ENCODE results near the gene A4GALT. TPM values are rescaled to one million over a fixed set of nuclear protein-coding genes. Genes with fewer than 3 reads are reported as not detected.
"Not testable (repeated sequence)": the region's sequence is repeated elsewhere in the genome, so short reads cannot be mapped to it uniquely, and the experiment has no call there.

Gene A4GALT
- polyA plus RNA-seq, 2 donors, result 19.3 to 50.3 TPM

DNA sequence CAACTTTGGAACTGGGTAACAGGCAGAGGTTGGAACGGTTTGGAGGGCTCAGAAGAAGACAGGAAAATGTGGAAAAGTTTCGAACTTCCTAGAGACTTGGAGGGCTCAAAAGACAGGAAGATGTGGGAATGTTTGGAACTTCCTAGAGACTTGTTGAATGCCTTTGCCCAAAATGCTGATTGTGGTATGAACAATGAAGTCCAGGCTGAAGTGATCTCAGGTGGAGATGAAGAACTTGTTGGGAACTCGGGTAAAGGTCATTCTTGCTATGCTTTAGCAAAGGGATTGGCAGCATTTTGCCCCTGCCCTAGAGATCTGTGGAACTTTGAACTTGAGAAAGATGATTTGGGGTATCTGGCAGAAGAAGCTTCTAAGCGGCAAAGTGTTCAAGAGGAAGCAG, 42.7 kb downstream of the A4GALT start:
- H3K27me3 ChIP-seq (ENCODE audit: control insufficient read depth in 1 of 2, insufficient read depth in 2 of 2, low read length in 2 of 2); H3K36me3 ChIP-seq (ENCODE audit: control insufficient read depth in 2 of 2, insufficient read depth in 2 of 2, low read length in 1 of 2); H3K4me1 ChIP-seq (ENCODE audit: control insufficient read depth in 2 of 2, insufficient read depth in 2 of 2, low read length in 1 of 2); H3K9me3 ChIP-seq (ENCODE audit: control insufficient read depth in 2 of 2, insufficient read depth in 1 of 2, low read depth in 1 of 2, low read length in 1 of 2); H3K27ac ChIP-seq (ENCODE audit: low read depth in 2 of 2, low read length in 1 of 2); H3K4me3 ChIP-seq (ENCODE audit: low read depth in 1 of 2, low read length in 2 of 2): not testable (repeated sequence)
- 81 to 82% methylated on average over 4 of the region's 4 CpGs for WGBS, 2 donors

DNA sequence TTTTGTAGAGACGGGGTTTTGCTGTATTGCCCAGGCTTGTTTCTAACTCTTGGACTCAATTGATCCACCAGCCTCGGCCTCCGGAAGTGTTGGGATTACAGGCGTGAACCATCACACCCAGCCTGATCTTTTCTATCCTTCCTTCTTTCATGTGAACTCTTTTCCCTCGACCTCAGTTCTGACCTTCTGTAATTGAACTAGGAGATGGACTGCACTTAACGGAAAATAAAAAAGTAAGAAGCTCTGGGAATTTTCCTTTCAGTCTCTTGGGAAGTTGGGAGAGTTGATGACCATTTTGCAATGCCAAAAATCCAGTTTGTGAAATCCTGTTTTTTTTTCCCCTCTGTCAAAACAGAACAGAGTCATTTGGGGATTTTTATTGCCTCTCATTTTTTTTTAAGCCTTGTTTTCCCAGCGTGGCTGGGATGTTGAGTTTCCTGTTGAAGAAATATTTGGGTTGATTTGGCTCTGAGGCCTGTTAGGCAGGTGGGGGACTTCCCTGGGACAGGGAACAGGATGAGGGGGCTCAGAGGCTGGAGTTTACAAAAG, 44.5 kb downstream of the A4GALT start:
- no peak overlapping the region for H3K4me3 ChIP-seq (ENCODE audit: low read depth in 1 of 2, low read length in 2 of 2)
- no peaks in the 10 kb centered on the region for H3K27me3 ChIP-seq (ENCODE audit: control insufficient read depth in 1 of 2, insufficient read depth in 2 of 2, low read length in 2 of 2)
- 27 to 43% methylated on average over 7 of the region's 7 CpGs for WGBS, 2 donors
- peaks cover 0 to 3% of the 10 kb centered on the region in 2 donors for H3K9me3 ChIP-seq (ENCODE audit: control insufficient read depth in 2 of 2, insufficient read depth in 1 of 2, low read depth in 1 of 2, low read length in 1 of 2)
- peak overlapping the region; percentile 40 to 59 for H3K27ac ChIP-seq (ENCODE audit: low read depth in 2 of 2, low read length in 1 of 2)
- H3K4me1 ChIP-seq (ENCODE audit: control insufficient read depth in 2 of 2, insufficient read depth in 2 of 2, low read length in 1 of 2), result no peaks in the 10 kb centered on the region
- no peaks in the 10 kb centered on the region for H3K36me3 ChIP-seq (ENCODE audit: control insufficient read depth in 2 of 2, insufficient read depth in 2 of 2, low read length in 1 of 2)

DNA sequence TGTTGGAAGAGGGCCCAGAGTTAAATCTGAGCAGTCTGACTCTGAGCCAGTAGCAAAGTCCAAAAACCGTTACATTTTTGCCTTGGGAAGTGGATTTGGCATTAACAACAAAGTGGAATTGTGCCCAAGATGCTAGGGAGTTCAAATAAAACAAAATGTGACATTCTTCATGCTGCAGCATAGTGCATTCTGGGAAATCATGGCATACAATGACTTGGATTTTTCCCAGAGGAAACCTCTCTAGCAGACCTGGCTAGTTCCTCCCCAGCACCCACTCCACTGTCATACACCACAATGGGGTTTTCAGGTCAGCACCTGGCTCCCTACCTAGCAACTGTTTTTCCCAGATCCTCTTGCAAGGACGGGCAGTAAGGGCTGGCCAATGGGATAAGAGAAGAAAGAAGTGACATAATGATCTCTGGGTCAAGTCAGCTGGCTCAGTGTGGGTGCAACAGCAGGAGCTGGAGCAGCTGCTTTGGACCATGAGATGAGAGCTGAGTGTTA, 46.7 kb downstream of the A4GALT start:
- Histone ChIP-seq H3K4me3 (ENCODE audit: low read depth in 1 of 2, low read length in 2 of 2) (no peak overlapping the region), H3K4me1 (ENCODE audit: control insufficient read depth in 2 of 2, insufficient read depth in 2 of 2, low read length in 1 of 2) (no peaks in the 10 kb centered on the region), H3K27ac (ENCODE audit: low read depth in 2 of 2, low read length in 1 of 2) (peak overlapping the region in 1 of 2 donors; percentile 15), H3K9me3 (ENCODE audit: control insufficient read depth in 2 of 2, insufficient read depth in 1 of 2, low read depth in 1 of 2, low read length in 1 of 2) (peaks cover 0 to 3% of the 10 kb centered on the region in 2 donors), H3K36me3 (ENCODE audit: control insufficient read depth in 2 of 2, insufficient read depth in 2 of 2, low read length in 1 of 2) (no peaks in the 10 kb centered on the region), H3K27me3 (ENCODE audit: control insufficient read depth in 1 of 2, insufficient read depth in 2 of 2, low read length in 2 of 2) (no peaks in the 10 kb centered on the region)
- WGBS, 2 donors, result 14 to 21% methylated on average over 2 of the region's 2 CpGs

DNA sequence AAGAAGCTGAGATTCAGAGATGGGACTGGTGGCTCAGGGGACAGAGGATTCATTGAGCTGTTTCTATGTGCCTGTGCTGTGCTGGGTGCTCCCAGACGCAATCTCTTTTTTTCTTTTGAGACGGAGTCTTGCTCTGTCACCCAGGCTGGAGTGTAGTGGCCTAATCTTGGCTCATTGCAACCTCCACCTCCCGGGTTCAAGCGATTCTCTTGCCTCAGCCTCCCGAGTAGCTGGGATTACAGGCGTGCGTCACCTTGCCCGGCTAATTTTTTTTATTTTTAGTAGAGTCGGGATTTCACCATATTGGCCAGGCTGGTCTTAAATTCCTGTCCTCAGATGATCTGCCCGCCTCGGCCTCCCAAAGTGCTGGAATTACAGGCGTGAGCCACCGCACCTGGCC, 47.6 kb downstream of the A4GALT start:
- H3K4me1 ChIP-seq (ENCODE audit: control insufficient read depth in 2 of 2, insufficient read depth in 2 of 2, low read length in 1 of 2); H3K27me3 ChIP-seq (ENCODE audit: control insufficient read depth in 1 of 2, insufficient read depth in 2 of 2, low read length in 2 of 2); H3K27ac ChIP-seq (ENCODE audit: low read depth in 2 of 2, low read length in 1 of 2); H3K4me3 ChIP-seq (ENCODE audit: low read depth in 1 of 2, low read length in 2 of 2); H3K9me3 ChIP-seq (ENCODE audit: control insufficient read depth in 2 of 2, insufficient read depth in 1 of 2, low read depth in 1 of 2, low read length in 1 of 2); H3K36me3 ChIP-seq (ENCODE audit: control insufficient read depth in 2 of 2, insufficient read depth in 2 of 2, low read length in 1 of 2): not testable (repeated sequence)
- WGBS, 2 donors, result 96 to 98% methylated on average over 13 of the region's 13 CpGs

DNA sequence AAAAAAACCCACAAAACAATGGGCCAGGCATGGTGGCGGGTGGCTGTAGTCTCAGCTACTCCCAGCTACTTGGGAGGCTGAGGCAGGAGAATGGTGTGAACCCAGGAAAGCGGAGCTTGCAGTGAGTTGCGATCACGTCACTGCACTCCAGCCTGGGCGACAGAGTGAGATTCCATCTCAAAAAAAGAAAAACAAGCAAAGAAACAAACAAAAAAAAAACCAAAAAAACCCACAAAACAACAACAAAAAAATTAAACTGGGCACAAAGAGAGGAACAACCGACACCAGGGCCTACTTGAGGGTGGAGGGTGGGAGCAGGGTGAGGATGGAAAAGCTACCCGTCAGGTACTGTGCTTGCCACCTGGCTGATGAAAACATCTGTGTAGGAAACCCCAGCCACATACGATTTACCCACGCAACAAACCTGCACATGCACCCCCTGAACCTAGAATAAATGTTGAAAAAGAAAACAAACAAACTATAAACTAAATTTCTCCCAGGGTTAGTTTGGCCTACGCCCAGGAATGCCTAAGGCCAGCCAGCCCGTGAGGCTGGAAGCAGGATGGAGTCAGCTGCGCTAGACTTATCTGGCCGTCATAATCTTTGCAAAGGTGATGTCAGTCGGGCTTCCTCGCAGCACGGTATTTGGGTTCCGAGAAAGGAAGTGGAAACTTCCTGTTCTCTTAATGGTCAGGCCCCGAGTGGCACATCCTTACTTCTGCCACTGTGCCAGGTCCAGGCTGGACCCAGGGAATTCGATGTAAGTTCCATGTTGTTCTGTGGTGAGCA, 49.6 kb downstream of the A4GALT start:
- Histone ChIP-seq H3K36me3 (ENCODE audit: control insufficient read depth in 2 of 2, insufficient read depth in 2 of 2, low read length in 1 of 2) (no peaks in the 10 kb centered on the region), H3K4me1 (ENCODE audit: control insufficient read depth in 2 of 2, insufficient read depth in 2 of 2, low read length in 1 of 2) (no peaks in the 10 kb centered on the region), H3K4me3 (ENCODE audit: low read depth in 1 of 2, low read length in 2 of 2) (no peak overlapping the region), H3K27me3 (ENCODE audit: control insufficient read depth in 1 of 2, insufficient read depth in 2 of 2, low read length in 2 of 2) (no peaks in the 10 kb centered on the region), H3K27ac (ENCODE audit: low read depth in 2 of 2, low read length in 1 of 2) (no peak overlapping the region), H3K9me3 (ENCODE audit: control insufficient read depth in 2 of 2, insufficient read depth in 1 of 2, low read depth in 1 of 2, low read length in 1 of 2) (no peaks in the 10 kb centered on the region)
- 69 to 71% methylated on average over 19 of the region's 19 CpGs for WGBS, 2 donors

DNA sequence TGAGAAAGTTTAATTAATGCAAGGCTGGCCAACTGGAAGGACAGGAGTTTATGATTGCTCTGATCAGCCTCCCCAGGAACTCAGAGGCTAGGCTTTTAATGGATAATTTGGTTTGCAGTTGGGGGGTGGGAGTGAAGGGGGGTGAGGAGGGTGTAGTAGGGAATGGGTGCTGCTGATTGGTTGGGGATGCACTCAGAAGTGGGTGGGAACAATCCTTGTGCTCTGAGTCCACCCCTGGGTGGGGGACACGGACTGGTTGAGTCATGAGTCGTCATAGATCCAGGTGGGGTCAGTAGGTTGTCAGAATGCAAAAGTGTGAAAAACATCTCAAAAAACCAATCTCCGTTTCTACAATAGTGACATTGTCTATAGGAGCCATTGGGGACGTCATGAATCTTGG, 50.6 kb downstream of the A4GALT start:
- Histone ChIP-seq H3K36me3 (ENCODE audit: control insufficient read depth in 2 of 2, insufficient read depth in 2 of 2, low read length in 1 of 2) (no peaks in the 10 kb centered on the region), H3K27me3 (ENCODE audit: control insufficient read depth in 1 of 2, insufficient read depth in 2 of 2, low read length in 2 of 2) (no peaks in the 10 kb centered on the region), H3K4me3 (ENCODE audit: low read depth in 1 of 2, low read length in 2 of 2) (no peak overlapping the region), H3K27ac (ENCODE audit: low read depth in 2 of 2, low read length in 1 of 2) (no peak overlapping the region), H3K4me1 (ENCODE audit: control insufficient read depth in 2 of 2, insufficient read depth in 2 of 2, low read length in 1 of 2) (no peaks in the 10 kb centered on the region), H3K9me3 (ENCODE audit: control insufficient read depth in 2 of 2, insufficient read depth in 1 of 2, low read depth in 1 of 2, low read length in 1 of 2) (no peaks in the 10 kb centered on the region)
- 76 to 82% methylated on average over 4 of the region's 4 CpGs for WGBS, 2 donors

DNA sequence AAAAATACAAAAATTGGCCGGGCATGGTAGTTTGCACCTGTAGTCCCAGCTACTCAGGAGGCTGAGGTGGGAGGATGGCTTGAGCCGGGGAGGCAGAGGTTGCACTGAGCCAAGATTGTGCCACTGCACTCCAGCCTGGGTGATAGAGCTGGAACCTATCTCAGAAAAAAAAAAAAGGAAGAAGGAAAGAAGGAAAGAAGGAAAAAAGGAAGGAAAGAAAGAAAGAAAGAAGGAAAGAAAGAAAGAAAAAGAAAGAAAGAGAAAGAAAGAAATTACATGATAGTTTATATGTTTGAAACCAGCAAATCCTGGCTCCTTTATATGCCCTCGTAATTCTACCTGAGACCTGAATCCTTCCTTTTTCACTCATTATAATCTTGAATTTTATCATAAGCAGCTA, 54.3 kb downstream of the A4GALT start:
- not testable (repeated sequence) for H3K4me3 ChIP-seq (ENCODE audit: low read depth in 1 of 2, low read length in 2 of 2); H3K4me1 ChIP-seq (ENCODE audit: control insufficient read depth in 2 of 2, insufficient read depth in 2 of 2, low read length in 1 of 2); H3K36me3 ChIP-seq (ENCODE audit: control insufficient read depth in 2 of 2, insufficient read depth in 2 of 2, low read length in 1 of 2); H3K9me3 ChIP-seq (ENCODE audit: control insufficient read depth in 2 of 2, insufficient read depth in 1 of 2, low read depth in 1 of 2, low read length in 1 of 2); H3K27ac ChIP-seq (ENCODE audit: low read depth in 2 of 2, low read length in 1 of 2); H3K27me3 ChIP-seq (ENCODE audit: control insufficient read depth in 1 of 2, insufficient read depth in 2 of 2, low read length in 2 of 2)
- WGBS, 2 donors, result 91 to 93% methylated on average over 3 of the region's 3 CpGs

DNA sequence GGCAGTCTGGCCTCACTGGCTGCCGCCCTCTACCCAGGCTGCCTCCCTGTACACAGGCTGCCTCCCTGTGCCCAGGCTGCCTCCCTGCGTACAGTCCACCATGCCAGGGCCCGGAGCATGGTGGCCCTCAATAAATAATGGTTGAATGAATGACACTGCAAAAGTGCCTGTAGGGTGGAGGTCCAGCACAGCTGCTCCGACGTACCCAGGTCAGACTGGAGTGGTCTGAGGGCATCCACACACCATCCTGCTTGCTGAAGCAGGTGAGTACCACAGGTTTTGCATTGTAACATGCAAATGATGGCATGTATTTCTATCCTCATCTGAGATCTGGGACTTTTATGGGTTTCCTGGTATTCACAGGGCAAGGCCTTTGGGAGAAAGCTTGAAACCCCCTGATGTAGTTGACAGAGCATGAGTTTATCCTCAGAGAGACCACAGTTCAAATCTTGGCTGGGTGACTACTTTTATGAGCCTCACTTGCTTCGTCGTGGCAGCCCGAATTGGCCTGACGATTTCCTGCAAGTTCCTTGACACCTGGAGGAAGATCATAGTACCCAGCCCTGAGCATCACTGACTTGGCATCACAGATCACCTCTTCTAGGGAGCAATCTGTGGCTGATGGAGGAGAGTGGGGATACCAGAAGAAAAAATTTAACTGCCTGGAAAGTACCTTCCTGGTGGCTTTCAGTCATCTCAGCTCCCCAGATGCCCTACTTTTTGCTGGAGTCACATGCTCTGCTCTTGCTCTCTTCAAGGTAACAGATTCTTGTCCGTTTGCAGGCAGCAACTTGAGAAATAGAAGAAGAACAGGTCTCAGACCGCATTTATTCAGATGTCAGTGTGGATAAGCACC, 55.5 kb downstream of the A4GALT start:
- Histone ChIP-seq H3K4me3 (ENCODE audit: low read depth in 1 of 2, low read length in 2 of 2) (no peak overlapping the region), H3K4me1 (ENCODE audit: control insufficient read depth in 2 of 2, insufficient read depth in 2 of 2, low read length in 1 of 2) (no peaks in the 10 kb centered on the region), H3K9me3 (ENCODE audit: control insufficient read depth in 2 of 2, insufficient read depth in 1 of 2, low read depth in 1 of 2, low read length in 1 of 2) (no peaks in the 10 kb centered on the region), H3K36me3 (ENCODE audit: control insufficient read depth in 2 of 2, insufficient read depth in 2 of 2, low read length in 1 of 2) (no peaks in the 10 kb centered on the region), H3K27me3 (ENCODE audit: control insufficient read depth in 1 of 2, insufficient read depth in 2 of 2, low read length in 2 of 2) (no peaks in the 10 kb centered on the region), H3K27ac (ENCODE audit: low read depth in 2 of 2, low read length in 1 of 2) (no peak overlapping the region)
- 63 to 66% methylated on average over 11 of the region's 11 CpGs for WGBS, 2 donors

DNA sequence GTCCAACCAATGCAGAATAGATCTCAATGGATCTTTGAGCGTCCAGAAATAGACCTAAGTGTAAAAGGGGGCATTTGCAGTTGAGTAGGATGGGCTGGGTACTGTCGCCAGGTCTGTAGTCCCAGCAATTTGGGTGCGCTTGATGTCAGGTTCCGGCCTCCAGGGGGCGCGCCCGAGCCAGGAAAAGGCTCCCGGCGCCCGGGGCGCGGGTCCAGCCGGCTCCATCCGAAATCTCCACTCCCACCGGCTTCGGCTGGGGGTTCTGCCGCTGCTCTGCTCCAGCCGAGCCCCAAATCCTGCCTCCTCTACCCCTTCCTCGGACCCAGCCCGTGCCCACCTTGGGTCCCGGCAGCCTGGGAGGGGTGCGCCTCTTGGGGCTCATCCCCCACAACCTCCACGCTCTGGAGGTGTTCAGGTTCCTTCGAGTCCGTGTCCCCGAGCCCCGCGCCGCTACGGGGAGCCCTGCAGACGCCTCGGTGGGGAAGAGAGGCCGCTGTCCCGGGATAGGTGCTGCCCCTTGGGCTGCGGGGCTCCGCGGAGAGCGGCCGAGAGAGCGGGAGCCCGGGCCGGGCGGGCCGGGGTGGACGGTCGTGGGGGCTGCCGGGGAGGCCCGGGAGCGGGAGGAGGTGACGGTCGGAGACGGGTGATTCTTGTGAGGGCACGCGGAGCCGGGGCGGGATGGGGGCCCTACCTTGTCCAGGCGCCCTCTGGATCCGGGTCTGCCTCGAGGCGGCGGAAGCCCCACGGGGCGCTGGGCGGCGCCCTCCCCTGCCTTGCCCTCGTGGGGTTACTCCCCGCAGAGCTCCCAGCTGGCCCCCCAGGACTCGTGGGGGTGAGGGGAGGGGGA, 58.5 kb downstream of the A4GALT start:
- no peaks in the 10 kb centered on the region for H3K36me3 ChIP-seq (ENCODE audit: control insufficient read depth in 2 of 2, insufficient read depth in 2 of 2, low read length in 1 of 2)
- peak overlapping the region; percentile 44 to 48 for H3K4me3 ChIP-seq (ENCODE audit: low read depth in 1 of 2, low read length in 2 of 2)
- no peaks in the 10 kb centered on the region for H3K4me1 ChIP-seq (ENCODE audit: control insufficient read depth in 2 of 2, insufficient read depth in 2 of 2, low read length in 1 of 2)
- WGBS, 2 donors, result 4 to 6% methylated on average over 52 to 68 of the region's 68 CpGs
- peak overlapping the region in 1 of 2 donors; percentile 1 for H3K27ac ChIP-seq (ENCODE audit: low read depth in 2 of 2, low read length in 1 of 2)
- H3K27me3 ChIP-seq (ENCODE audit: control insufficient read depth in 1 of 2, insufficient read depth in 2 of 2, low read length in 2 of 2), result no peaks in the 10 kb centered on the region
- no peaks in the 10 kb centered on the region for H3K9me3 ChIP-seq (ENCODE audit: control insufficient read depth in 2 of 2, insufficient read depth in 1 of 2, low read depth in 1 of 2, low read length in 1 of 2)

Measured in esophagus (tissue), 2 donors.